HepG2 (cell line): ENCODE measurements around the gene WEE1. TPM values are rescaled to one million over a fixed set of nuclear protein-coding genes. Genes with fewer than 3 reads are reported as not detected.

ENCODE experiments used
- ARID5B ChIP-seq: IDR thresholded peaks from 2 replicates; pipeline ENCODE4 v1.4.0; 2020; ENCODE audit warnings: mild to moderate bottlenecking, missing genetic modification reagents
- ATF2 ChIP-seq: sonication (generic); formaldehyde crosslinking; IDR thresholded peaks from 2 replicates; pipeline ENCODE4 v1.4.0; 2020; ENCODE audit warnings: missing genetic modification reagents
- FIP1L1 ChIP-seq: fragments of 200-400 bp; formaldehyde crosslinking; IDR thresholded peaks from 2 replicates; pipeline ENCODE4 v1.6.1; 2018; ENCODE audit warnings: low read depth, mild to moderate bottlenecking, low read length, moderate library complexity, borderline replicate concordance; ENCODE audit not compliant: insufficient read depth
- GABPB1 ChIP-seq: IDR thresholded peaks from 2 replicates; pipeline ENCODE4 v1.6.1; 2016; ENCODE audit warnings: mild to moderate bottlenecking, missing genetic modification reagents, moderate library complexity, missing compliant biosample characterization
- THRA ChIP-seq: sonication (generic); formaldehyde crosslinking; IDR thresholded peaks from 2 replicates; pipeline ENCODE4 v1.4.0; 2020; ENCODE audit warnings: missing genetic modification reagents, borderline replicate concordance
- ZKSCAN1 ChIP-seq: fragments of 150-350 bp; IDR thresholded peaks from 2 replicates; pipeline ENCODE4 v1.6.1; 2014; ENCODE audit warnings: low read length
- ZNF282 ChIP-seq: fragments of 450-650 bp; IDR thresholded peaks from 2 replicates; pipeline ENCODE4 v1.6.1; 2018; ENCODE audit not compliant: partially characterized antibody
- ZNF367 ChIP-seq: sonication (generic); formaldehyde crosslinking; IDR thresholded peaks from 2 replicates; pipeline ENCODE4 v1.4.0; 2020; ENCODE audit warnings: missing genetic modification reagents, borderline replicate concordance
- ZNF891 ChIP-seq: sonication (generic); formaldehyde crosslinking; IDR thresholded peaks from 2 replicates; pipeline ENCODE4 v1.5.0; 2020; ENCODE audit warnings: mild to moderate bottlenecking, missing genetic modification reagents
- ZXDC ChIP-seq: sonication (generic); formaldehyde crosslinking; IDR thresholded peaks from 2 replicates; pipeline ENCODE4 v1.5.0; 2020; ENCODE audit warnings: mild to moderate bottlenecking, missing genetic modification reagents
- polyA plus RNA-seq, 8 experiments: library from polyadenylated mRNA; depleted of rRNA in 3 of 8; stranded (reverse) in 7 of 8; unstranded in 1 of 8; fragments of >200 nt; fragmentation: Illumina TruSeq in 4 of 8; extraction: Trizol in 4 of 8; gene quantifications; 2 replicates each; pipeline versions ENCODE4 v1.2.1 to v1.2.3, GENCODE V29; 2011 to 2016; ENCODE audit warnings: low read depth in 4 of 8, missing spikeins in 1 of 8, mixed read lengths in 1 of 8; ENCODE audit not compliant: insufficient read depth in 1 of 8
- total RNA-seq, 5 experiments: library from RNA; depleted of rRNA; stranded (reverse); fragments of >200 nt; fragmentation: Illumina TruSeq; extraction: Trizol; gene quantifications; 2 replicates each; pipeline ENCODE4 v1.2.3, GENCODE V29; 2016; ENCODE audit warnings: low read depth in 1 of 5
- TF ChIP-seq, protein P1 (sequence below): sonication (generic); formaldehyde crosslinking; IDR thresholded peaks from 2 replicates; pipeline ENCODE4 v1.5.0; 2020; ENCODE audit warnings: missing genetic modification reagents
- TF ChIP-seq, protein P2 (sequence below): sonication (generic); formaldehyde crosslinking; conservative IDR thresholded peaks from 2 replicates; pipeline ENCODE4 v1.4.0; 2020; ENCODE audit warnings: missing genetic modification reagents
- TF ChIP-seq, protein P3 (sequence below): sonication (generic); formaldehyde crosslinking; IDR thresholded peaks from 2 replicates; pipeline ENCODE4 v1.8.1; 2023; ENCODE audit warnings: mild to moderate bottlenecking, inconsistent platforms, moderate library complexity, missing genetic modification reagents, borderline replicate concordance

Gene WEE1
- total and polyA plus RNA-seq, 2 of the 13 experiments (the other 11 are each of a cell fraction or from before 2014, with no cell fraction given) = 31.4 to 63.7 TPM

GRCh38 chr11:9613118-9613829, 39.8 kb downstream of the WEE1 start (continued):
- no peak; the same call in 1 of the 2 replicates for TF ChIP-seq ZXDC (CRISPR knock-in tag)
- peak; percentile 100 for TF ChIP-seq ATF2
- peak; percentile 80 for TF ChIP-seq ZNF891
- TF ChIP-seq ARID5B = peak; percentile 68
- TF ChIP-seq, protein P1, sequence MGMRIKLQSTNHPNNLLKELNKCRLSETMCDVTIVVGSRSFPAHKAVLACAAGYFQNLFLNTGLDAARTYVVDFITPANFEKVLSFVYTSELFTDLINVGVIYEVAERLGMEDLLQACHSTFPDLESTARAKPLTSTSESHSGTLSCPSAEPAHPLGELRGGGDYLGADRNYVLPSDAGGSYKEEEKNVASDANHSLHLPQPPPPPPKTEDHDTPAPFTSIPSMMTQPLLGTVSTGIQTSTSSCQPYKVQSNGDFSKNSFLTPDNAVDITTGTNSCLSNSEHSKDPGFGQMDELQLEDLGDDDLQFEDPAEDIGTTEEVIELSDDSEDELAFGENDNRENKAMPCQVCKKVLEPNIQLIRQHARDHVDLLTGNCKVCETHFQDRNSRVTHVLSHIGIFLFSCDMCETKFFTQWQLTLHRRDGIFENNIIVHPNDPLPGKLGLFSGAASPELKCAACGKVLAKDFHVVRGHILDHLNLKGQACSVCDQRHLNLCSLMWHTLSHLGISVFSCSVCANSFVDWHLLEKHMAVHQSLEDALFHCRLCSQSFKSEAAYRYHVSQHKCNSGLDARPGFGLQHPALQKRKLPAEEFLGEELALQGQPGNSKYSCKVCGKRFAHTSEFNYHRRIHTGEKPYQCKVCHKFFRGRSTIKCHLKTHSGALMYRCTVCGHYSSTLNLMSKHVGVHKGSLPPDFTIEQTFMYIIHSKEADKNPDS (CRISPR knock-in tag) = no peak; the same call in 1 of the 2 replicates
- TF ChIP-seq GABPB1 (CRISPR knock-in tag) = peak; percentile 49; the same call in 1 of the 2 replicates
- TF ChIP-seq, protein P2, sequence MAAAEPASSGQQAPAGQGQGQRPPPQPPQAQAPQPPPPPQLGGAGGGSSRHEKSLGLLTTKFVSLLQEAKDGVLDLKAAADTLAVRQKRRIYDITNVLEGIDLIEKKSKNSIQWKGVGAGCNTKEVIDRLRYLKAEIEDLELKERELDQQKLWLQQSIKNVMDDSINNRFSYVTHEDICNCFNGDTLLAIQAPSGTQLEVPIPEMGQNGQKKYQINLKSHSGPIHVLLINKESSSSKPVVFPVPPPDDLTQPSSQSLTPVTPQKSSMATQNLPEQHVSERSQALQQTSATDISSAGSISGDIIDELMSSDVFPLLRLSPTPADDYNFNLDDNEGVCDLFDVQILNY (CRISPR knock-in tag) = no peak
- TF ChIP-seq ZNF282 = no peak
- TF ChIP-seq ZKSCAN1 = 0 out of 2 replicates have a peak, but pooled peaks have one; percentile 25
- TF ChIP-seq THRA (CRISPR knock-in tag) = peak; percentile 19
- TF ChIP-seq, protein P3, sequence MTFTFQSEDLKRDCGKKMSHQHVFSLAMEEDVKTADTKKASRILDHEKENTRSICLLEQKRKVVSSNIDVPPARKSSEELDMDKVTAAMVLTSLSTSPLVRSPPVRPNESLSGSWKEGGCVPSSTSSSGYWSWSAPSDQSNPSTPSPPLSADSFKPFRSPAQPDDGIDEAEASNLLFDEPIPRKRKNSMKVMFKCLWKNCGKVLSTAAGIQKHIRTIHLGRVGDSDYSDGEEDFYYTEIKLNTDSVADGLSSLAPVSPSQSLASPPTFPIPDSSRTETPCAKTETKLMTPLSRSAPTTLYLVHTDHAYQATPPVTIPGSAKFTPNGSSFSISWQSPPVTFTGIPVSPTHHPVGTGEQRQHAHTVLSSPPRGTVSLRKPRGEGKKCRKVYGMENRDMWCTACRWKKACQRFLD (CRISPR knock-in tag) = peak; percentile 22; the same call in 1 of the 2 replicates
- TF ChIP-seq FIP1L1 = no peak
- no peak for TF ChIP-seq ZNF367 (CRISPR knock-in tag)
